GM19467 (cell line): Measurements from ENCODE around the gene PTPN2.
A peak's percentile ranks its signal among the peaks of the same experiment; 100 is the strongest.
"Not testable (repeated sequence)": the region's sequence is repeated elsewhere in the genome, so short reads cannot be mapped to it uniquely, and the experiment has no call there.

Experiments used
- ATAC-seq: cut with Tn5 transposase; IDR thresholded peaks from one replicate; pipeline ENCODE4 v1.9.1; 2021; ENCODE audit warnings: mild to moderate bottlenecking, moderate library complexity; ENCODE audit not compliant: unreplicated experiment

The PTPN2 gene

DNA sequence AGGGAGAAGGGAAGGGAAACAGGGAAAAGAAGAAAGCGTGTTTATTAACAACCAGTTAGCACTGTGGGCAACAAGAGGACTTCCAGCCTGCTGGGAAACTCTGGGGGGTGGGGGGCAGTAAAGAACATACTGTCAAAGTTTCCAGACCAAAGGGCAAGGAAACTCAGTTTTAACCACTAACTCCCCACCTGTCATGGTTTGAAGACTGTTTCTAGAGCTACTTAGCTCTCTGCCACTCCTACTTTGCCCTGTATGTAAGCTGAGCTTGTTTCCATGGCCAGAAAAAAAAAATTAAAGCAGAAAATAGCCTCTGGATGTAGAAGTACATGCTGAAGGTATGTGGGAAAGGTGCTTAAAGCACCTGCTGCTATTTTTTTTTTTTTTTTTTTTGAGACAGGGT lies 11.0 kb upstream of the PTPN2 start:
- ATAC-seq: no peak

DNA sequence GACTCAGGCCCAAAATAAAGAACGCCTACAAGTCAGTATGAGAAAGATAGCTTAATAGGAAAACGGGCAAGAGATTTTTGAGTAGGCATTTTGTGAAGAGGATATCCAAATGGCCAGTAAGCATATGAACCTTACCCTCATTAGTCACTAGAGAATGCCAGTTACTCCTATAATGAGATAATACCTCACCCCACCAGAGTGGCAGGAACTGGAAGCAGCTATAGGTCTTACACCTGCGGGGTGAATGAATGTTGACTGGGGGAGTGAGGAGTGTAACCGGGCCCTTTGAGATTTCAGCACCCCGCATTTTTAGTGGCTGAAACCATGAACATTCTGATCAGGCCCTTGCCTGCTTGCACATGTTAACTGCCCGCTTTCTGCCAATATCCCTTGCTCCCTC lies 7.5 kb upstream of the PTPN2 start:
- no peak for ATAC-seq

DNA sequence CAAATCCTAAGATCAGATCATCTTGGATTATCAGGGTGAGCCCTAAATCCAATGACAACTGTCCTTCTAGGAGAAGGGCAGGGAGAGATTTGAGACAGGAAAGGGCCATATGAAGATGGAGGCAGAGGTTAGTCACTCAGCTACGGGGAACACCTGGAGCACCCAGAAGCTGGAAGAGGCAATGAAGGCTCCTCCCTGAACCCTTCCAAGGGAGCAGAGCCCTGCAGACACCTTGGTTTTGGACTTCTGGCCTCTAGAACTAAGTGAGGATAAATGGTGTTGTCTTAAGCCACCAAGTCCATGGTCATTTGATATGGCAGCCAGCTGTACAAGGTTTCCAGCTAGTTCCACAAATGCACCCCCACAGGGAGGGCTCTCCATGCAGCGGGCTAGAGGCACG lies 6.9 kb upstream of the PTPN2 start:
- no peak for ATAC-seq

DNA sequence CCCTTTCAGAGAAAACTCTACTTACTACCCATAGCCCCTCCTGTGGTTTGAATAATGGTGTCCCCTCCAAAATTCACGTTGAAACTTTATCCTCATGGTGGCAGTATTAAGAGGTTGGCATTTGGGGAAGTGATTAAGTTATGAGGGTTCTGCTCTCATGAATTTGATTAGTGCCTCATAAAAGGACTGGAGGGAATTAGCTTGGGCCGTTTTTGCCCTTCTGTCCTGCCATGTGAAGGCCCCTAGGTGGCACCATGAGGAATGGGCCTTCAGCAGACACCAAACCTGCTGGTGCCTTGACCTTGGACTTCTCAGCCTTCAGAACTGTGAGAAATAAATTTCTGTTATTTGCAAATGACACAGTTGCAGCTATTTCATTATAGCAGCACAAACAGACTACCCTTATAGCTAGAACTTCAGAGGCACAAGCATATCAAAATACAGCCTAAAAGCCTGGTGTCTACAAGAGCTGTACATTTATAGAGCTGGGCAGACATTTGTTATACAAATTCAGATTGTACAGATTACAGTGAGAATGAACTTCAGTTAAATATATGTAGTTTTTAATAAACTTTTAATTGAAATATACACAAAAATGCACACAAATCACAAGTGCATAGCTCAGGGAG lies 2.6 kb upstream of the PTPN2 start:
- no peak for ATAC-seq

DNA sequence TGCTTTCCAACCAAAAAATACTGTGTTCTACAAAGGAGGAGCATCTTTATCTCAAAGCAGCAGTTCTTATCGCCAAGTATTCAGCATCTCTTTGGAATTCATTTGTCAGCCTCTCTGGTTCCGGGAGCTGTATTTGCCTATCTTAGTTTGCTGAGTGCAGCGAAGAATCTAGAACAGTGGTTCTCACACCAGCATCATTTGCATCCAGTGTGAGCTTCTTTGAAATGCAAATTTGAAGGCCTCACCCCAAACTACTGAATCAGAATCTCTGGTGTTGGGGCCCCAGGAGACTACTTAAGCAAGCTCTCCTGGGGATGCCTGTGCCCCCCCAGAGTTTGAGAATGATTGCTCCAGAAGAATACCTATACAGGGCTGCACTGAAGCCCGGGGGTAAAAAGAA lies 1.5 kb upstream of the PTPN2 start:
- no peak for ATAC-seq

DNA sequence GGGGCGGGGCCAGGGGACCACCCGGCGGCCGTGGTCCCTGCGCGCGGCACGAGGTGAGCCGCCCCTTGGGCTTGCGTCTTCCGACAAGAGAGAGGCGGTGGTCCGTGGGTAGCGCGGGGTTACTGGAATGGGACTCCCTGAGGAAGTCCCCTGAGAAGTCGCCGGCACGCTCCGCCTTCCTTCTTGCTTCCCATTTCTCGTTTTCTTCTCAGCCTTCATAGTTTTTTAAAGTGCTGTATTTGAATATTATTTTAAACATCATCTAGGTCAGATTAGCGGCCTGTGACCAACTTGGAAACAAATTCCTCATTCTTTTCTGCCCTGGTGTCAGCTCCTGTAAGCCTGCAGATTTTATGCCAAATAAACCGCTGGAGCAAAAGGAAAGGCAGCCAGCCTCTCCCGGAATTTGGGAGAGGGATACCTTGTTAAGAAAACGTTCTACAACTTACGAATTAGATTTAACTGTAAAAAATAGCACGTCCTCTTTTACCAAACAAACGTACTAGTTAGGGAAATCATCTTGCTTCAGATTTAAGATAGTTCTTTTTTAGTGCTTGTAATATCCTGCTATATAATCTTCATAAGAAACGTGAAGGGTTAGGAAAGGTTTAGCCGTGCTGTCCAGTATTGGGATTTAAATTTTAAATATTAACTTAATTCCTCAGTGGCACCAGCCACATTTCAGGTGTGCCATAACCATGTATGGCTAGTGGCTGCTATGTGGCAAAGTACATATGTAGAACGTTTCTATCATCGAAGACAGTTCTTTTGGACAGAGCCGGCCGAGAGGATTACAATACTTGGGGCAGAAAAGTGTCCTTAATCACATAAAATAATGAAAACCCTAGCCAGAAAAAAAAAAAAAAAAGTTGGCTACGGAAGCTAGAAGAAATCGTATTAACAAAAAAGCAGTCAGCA lies 628 bp upstream of the PTPN2 start:
- ATAC-seq: no peak

DNA sequence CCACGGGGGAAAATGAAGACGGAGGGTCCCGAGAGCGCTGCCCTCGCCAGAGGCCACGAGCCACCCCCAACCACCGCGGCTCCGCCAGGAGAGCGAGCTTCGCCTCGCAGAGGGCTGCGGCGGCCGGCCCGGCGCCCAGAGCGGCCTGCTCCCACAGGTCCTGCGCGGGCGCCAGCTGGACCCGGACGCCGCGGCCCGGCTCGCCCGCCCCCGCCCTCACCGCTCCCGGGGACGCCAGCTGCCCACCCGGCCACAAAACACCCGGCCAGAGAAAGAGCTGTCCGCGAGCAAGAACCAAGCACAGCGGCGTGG lies 709 bp downstream of the PTPN2 start:
- peak; percentile 6 for ATAC-seq

DNA sequence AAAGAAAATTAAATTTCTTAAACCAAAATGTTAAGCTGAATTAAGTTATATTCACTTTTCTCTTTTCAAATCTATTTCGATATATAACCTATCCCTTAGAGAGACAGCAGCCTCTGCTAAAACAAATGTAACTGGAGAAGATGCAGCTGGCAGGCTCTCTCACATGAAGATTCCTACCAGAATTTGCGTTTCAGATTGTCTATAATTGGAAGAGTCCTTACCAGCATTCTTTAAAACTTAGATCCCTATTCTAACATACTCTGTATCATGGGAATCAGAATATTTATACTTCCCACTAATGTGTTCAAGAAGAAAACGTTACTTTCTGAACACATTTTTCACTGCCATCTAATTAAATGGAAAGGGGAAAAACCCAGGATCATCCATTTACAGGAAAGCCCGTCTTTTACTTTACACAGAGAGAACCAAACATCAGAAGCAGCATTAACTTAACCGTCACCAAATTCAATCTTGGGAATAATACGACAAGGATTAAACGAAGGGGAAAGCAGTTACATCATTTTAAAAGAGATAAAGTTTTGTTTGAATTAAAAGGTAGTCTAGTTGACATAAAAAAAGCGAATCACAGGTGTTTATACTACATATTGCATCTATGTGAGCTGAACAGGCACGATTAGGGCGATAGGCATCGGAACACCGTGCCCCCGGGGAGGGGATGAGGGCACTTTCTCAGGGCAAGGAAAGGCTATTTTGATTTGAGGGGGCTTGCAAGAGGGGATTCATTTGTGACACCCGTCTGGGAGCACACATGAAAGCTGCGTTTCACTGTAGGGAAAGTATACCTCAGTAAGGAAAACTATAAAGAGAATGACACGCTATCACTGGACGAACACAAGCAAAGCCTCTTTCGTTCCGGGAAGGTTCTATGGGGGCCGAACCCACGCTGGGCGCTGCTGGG lies 1.3 kb downstream of the PTPN2 start:
- no peak for ATAC-seq

DNA sequence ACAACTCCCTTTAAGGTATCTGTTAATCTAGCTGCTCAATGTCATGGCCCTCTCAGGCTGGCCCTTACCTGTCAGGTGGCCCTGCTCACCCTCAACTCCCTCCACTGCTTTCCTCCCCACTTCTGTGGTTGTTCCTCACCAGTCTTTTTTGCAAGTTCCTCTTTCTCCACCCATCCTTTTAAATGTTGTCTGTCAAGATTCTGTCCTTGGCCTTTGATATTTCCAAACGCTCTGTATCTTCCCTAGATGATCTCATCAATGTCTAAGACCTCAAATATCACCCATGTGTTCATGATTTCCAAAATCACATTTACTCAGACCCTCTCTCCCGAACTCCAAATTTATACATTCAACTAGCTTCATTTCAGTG lies 3.5 kb downstream of the PTPN2 start:
- no peak for ATAC-seq

DNA sequence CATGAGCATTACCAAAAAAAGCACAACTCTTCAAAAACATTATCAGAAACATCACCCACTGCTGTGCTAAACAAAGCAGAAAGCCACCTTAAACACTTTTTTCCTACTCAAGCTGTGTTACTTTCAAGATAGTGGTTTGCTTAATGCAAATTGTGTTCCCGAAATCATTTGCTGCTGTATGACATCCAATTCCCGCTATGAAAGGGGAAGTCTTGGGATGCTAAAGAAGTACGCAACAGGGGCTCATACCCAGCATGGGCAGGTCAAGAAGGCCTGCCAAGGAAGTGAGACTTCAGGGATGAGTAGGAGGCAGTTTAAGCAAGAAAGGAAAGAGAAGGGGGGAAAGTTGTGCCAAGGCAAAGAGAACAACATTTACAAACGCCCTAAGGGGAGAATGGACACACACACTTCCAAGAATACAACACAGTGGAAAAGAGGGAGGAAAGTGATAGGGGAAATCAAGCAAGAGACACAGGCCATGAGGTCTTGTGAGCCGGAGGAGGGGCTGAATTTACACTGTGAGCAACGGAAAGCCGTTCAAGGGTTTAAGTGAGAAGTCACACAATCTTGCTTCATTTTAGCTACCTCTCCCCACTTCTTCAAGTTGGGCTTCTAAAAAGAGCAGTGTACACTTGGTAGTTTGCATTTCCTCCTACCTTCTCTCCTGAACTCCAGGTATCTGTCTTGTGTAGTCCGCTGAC lies 4.0 kb downstream of the PTPN2 start:
- ATAC-seq: no peak

DNA sequence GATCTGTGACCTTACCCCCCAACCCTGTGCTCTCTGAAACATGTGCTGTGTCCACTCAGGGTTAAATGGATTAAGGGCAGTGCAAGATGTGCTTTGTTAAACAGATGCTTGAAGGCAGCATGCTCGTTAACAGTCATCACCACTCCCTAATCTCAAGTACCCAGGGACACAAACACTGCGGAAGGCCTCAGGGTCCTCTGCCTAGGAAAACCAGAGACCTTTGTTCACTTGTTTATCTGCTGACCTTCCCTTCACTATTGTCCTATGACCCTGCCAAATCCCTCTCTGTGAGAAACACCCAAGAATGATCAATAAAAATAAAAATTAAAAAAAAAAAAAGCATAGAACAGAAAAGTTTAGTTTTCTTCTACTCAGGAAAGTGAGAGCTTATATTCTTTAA lies 9.0 kb downstream of the PTPN2 start:
- ATAC-seq: not testable (repeated sequence)

DNA sequence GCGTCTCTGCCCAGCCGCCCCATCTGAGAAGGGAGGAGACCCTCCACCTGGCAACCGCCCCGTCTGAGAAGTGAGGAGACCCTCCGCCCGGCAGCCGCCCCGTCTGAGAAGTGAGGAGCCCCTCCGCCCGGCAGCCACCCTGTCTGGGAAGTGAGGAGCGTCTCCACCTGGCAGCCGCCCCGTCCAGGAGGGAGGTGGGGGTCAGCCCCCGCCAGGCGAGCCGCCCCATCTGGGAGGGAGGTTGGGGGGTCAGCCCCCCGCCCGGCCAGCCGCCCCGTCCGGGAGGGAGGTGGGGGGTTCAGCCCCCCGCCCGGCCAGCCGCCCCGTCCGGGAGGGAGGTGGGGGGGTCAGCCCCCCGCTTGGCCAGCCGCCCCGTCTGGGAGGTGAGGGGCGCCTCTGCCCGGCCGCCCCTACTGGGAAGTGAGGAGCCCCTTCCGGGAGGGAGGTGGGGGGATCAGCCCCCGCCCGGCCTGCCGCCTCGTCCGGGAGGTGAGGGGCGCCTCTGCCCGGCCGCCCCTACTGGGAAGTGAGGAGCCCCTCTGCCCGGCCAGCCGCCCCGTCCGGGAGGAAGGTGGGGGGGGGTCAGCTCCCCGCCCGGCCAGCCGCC lies 10.0 kb downstream of the PTPN2 start:
- ATAC-seq: not testable (repeated sequence)

DNA sequence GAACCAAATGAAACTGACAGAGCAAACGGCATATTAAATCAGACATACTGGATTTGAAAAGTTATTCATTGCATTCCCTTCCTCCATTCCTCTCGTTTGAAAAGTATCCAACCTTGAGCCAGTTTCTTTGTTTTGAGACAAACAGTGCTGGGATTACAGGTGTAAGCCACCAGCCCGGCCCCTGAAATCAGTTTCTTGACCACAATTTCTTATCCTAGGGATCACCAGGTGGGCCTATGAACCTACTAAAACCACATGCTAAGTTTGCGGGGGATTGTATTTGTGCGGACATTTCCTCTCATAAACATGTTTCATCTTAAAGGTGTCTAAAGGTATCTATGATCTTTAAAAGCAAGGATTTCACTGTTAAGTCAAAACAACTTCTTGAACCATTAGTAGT lies 11.6 kb downstream of the PTPN2 start:
- no peak for ATAC-seq

DNA sequence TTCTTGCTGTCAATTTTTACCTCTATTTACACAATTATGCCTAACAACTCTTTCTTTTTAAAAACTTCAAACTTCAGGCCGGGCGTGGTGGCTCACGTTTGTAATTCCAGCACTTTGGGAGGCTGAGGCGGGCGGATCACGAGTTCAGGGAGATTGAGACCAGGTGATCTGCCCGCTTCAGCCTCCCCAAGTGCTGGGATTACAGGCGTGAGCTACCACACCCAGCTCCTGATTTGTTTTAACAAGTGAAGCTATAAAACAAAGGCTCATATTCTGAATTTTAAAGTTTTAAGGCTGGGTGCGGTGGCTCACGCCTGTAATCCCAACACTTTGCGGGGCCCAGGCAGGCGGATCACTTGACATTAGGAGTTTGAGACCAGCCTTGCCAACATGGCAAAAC lies 15.5 kb downstream of the PTPN2 start:
- no peak for ATAC-seq

DNA sequence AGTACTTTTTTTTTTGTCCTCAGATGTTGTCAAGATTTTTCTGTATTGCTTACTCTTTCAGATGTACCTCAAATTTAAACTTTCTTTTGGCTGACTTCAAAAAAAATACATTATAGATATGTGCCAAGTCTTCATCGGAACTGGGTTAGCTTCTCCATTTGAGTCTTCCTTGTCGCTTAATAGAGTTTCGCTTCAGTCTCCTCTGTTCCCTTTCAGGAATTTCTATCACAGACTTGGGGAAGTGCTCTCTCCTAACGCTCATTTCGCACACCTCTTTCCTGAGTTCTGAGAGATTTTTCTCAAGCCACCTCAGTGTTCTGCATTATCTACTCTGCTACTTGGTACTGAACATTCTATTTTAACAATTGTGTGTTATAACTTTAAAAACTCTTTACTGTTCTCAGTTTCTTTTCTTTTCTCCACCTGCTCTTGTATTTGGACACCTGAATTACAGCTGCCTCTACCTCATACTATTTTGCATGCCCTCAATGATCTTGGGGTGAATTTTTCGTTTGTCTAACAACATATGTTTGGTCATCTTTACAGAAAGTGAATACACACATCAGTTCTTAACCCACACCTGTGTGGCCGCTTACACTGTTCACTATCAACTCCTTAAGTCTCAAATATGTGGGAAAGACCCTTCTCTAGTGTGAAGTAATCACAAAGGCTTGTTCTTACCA lies 16.5 kb downstream of the PTPN2 start:
- ATAC-seq: no peak

DNA sequence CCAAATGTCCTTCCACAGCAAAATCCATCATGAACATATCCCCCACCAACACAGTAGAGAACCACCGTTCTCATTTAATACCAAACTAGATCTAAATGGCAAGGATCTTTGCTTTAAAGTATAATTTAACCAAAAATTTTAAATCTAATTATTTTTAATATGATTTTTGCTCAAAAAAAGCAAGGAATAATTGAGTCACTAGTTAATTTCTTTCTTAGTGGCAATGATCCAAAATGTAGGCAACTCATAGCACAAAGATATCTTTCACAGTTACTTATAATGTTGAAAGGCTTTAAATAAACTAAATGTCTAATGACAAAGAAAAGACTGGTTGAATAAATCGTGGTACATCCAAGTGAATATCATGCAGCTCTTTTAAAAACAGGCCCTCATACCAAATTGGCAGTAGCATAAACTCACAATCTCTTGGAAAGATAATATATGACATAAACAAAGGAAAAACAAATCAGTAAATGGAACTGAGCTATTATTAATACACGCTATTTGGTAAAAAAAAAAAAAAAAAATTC lies 20.3 kb downstream of the PTPN2 start:
- no peak for ATAC-seq

DNA sequence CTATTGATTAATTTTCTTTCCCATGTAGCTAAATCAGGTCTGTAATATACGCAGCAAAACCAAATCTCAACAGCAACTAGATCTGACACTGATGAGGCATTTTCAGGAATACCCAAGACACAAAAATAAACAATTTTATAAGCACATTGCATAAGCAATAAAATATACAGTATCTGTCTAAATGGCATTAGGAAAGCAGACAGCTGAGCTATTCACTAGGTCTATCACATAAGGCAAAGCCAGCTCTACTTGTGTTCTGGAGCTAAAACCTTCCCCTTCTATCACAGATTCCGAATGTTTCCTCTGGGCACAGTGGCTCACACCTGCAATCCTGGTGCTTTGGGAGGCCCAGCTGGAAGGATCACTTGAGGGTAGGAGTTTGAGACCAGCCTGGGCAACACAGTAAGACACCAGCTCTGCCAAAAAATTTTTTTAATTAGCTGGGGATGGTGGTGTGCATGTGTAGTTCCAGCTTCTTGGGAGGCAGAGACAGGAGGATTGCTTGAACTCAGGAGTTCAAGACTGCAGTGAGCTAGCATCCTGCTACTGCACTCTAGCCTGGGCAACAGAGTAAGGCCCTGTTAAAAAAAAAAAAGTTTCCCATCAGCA lies 21.1 kb downstream of the PTPN2 start:
- ATAC-seq: no peak

DNA sequence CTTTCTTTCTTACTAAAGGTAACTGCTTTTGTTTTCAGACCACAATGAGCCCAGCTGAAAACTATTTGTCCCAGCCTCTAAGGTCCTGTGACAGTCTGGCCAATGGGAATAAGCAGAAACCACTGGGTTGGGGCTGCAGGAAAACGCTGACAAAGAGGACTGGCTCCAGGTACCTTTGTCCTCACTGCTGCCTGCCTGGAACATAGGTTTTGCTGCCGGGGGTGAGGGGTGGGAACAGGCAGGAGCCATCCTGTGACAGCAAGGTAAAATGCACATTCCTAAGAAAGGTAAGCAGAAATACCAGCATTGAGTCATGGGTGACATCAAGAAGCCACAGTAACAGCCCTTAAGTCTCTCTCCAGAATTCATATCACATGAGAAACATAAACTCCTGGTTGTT lies 21.6 kb downstream of the PTPN2 start:
- no peak for ATAC-seq

DNA sequence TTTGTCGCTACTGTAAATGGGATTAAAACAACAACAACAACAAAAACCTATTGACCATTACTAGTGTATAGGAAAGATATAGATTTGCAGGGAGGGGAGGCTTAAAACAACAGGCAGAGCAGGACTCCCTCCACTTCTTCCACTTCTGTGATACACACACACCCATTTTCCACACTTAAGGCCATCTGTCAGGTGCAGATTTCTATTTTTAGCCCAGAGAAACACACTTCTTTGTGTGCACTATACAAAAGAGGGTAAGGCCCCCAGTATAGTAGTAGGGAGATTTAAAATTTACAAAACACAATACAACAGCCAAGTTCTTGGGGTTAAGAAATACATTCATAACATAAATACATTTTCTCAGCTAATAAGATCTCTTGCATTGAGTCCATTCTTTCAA lies 22.4 kb downstream of the PTPN2 start:
- ATAC-seq: no peak
